Neural progenitor cell (in vitro differentiated cells): ENCODE results near the gene EXD2. TPM values are rescaled to one million over a fixed set of nuclear protein-coding genes. Genes with fewer than 3 reads are reported as not detected.
"Not testable (repeated sequence)": the region's sequence is repeated elsewhere in the genome, so short reads cannot be mapped to it uniquely, and the experiment has no call there.

Experiments used
- DNase-seq: peaks from one replicate; pipeline ENCODE4 v3.0.0-alpha.2; 2016; ENCODE audit warnings: low spot score
- H2AFZ ChIP-seq: fragments of 200-600 bp; sonication (generic); replicated peaks from 2 replicates; pipeline ENCODE4 v1.6.1; 2016; ENCODE audit warnings: antibody characterized with exemption
- H3F3A ChIP-seq: fragments of 200-600 bp; sonication (generic); 2 replicates; pipeline ENCODE4 v1.6.1; 2016; ENCODE audit warnings: antibody characterized with exemption, low read depth
- H3K27ac ChIP-seq: fragments of 200-600 bp; sonication (generic); 2 replicates; pipeline ENCODE4 v1.5.1; 2016; ENCODE audit warnings: mild to moderate bottlenecking
- H3K27me3 ChIP-seq: fragments of 200-600 bp; sonication (generic); 2 replicates; pipeline ENCODE4 v1.6.1; 2016; ENCODE audit warnings: mild to moderate bottlenecking, moderate library complexity
- H3K36me3 ChIP-seq: fragments of 200-600 bp; sonication (generic); 2 replicates; pipeline ENCODE4 v1.5.1; 2016
- H3K4me1 ChIP-seq: fragments of 200-600 bp; sonication (generic); 2 replicates; pipeline ENCODE4 v1.6.1; 2016; ENCODE audit warnings: mixed run types
- H3K4me2 ChIP-seq: fragments of 200-600 bp; sonication (generic); 2 replicates; pipeline ENCODE4 v1.6.1; 2016
- H3K4me3 ChIP-seq: fragments of 200-600 bp; sonication (generic); 2 replicates; pipeline ENCODE4 v1.5.1; 2016
- H3K79me2 ChIP-seq: fragments of 200-600 bp; sonication (generic); 2 replicates; pipeline ENCODE4 v1.6.1; 2016; ENCODE audit warnings: low read depth
- H3K9ac ChIP-seq: fragments of 200-600 bp; sonication (generic); 2 replicates; pipeline ENCODE4 v1.6.1; 2016
- H3K9me3 ChIP-seq: fragments of 200-600 bp; sonication (generic); 2 replicates; pipeline ENCODE4 v1.5.1; 2016; ENCODE audit warnings: low read depth
- H4K20me1 ChIP-seq: fragments of 200-600 bp; sonication (generic); 2 replicates; pipeline ENCODE4 v1.6.1; 2016; ENCODE audit warnings: low read depth
- H3K27ac Mint-ChIP-seq: 3 replicates; pipeline ENCODE4 v1.8.0; 2021; ENCODE audit warnings: mixed read lengths
- H3K27me3 Mint-ChIP-seq: 2 replicates; pipeline ENCODE4 v1.8.0; 2022; ENCODE audit warnings: low read depth, mild to moderate bottlenecking, inconsistent platforms, moderate library complexity, mixed read lengths; ENCODE audit not compliant: insufficient read depth
- H3K36me3 Mint-ChIP-seq: 3 replicates; pipeline ENCODE4 v1.8.0; 2021; ENCODE audit warnings: mixed read lengths
- H3K4me1 Mint-ChIP-seq: 3 replicates; pipeline ENCODE4 v1.8.0; 2021; ENCODE audit warnings: mixed read lengths
- H3K4me3 Mint-ChIP-seq: 3 replicates; pipeline ENCODE4 v1.8.0; 2021; ENCODE audit warnings: mild to moderate bottlenecking, moderate library complexity, mixed read lengths
- H3K9me3 Mint-ChIP-seq: 3 replicates; pipeline ENCODE4 v1.8.0; 2020; ENCODE audit warnings: mixed read lengths
- CTCF ChIP-seq: fragments of 200-600 bp; sonication (generic); IDR thresholded peaks from 2 replicates; pipeline ENCODE4 v1.5.1; 2017; ENCODE audit warnings: antibody characterized with exemption, mild to moderate bottlenecking
- EZH2 ChIP-seq: fragments of 200-600 bp; sonication (generic); IDR thresholded peaks from 2 replicates; pipeline ENCODE4 v1.6.1; 2017; ENCODE audit warnings: antibody characterized with exemption, mild to moderate bottlenecking, moderate library complexity
- EZH2phosphoT487 ChIP-seq: fragments of 200-600 bp; sonication (generic); IDR thresholded peaks from 2 replicates; pipeline ENCODE4 v1.6.1; 2017; ENCODE audit warnings: antibody characterized with exemption
- total RNA-seq: library from RNA; depleted of rRNA; stranded (reverse); fragments of >200 nt; gene quantifications from 2 replicates; pipeline ENCODE4 v1.2.3, GENCODE V29; 2015; ENCODE audit warnings: low replicate concordance

The EXD2 gene
- total RNA-seq, 1 donor from 2014 or later: 23.2 TPM

- Histone ChIP-seq H3F3A (no peaks in the 10 kb centered on the region), H4K20me1 (no peaks in the 10 kb centered on the region), H3K27me3 (no peaks in the 10 kb centered on the region), H3K79me2 (no peaks in the 10 kb centered on the region), H3K9me3 (no peaks in the 10 kb centered on the region), H3K9ac (no peak overlapping the region), H3K36me3 (no peaks in the 10 kb centered on the region), H3K4me1 (no peaks in the 10 kb centered on the region), H3K4me3 (no peak overlapping the region), H2AFZ (no peak overlapping the region), H3K27ac (no peak overlapping the region), H3K4me2 (no peak overlapping the region)
- H3K9me3 Mint-ChIP-seq: no peaks in the 10 kb centered on the region
- H3K4me3 Mint-ChIP-seq: no peak overlapping the region
- no peaks in the 10 kb centered on the region for H3K27me3 Mint-ChIP-seq
- TF ChIP-seq CTCF: no peak
- TF ChIP-seq EZH2phosphoT487: no peak
- TF ChIP-seq EZH2: no peak
- DNase-seq: no peak
- H3K36me3 Mint-ChIP-seq: no peaks in the 10 kb centered on the region
- H3K4me1 Mint-ChIP-seq: peaks cover 28% of the 10 kb centered on the region
- no peak overlapping the region for H3K27ac Mint-ChIP-seq
These were observed 98.7 kb downstream of the EXD2 start for GRCh38 chr14:69289811-69290520.

- H3K27ac ChIP-seq, H3K9me3 ChIP-seq, H3K27me3 Mint-ChIP-seq, H4K20me1 ChIP-seq, H3K9ac ChIP-seq, H3F3A ChIP-seq, H3K9me3 Mint-ChIP-seq, H3K4me3 ChIP-seq, H3K36me3 Mint-ChIP-seq, H3K79me2 ChIP-seq, H3K4me2 ChIP-seq, H3K4me3 Mint-ChIP-seq, DNase-seq, H2AFZ ChIP-seq, H3K4me1 ChIP-seq, H3K36me3 ChIP-seq, H3K27me3 ChIP-seq, H3K27ac Mint-ChIP-seq: not testable (repeated sequence)
- H3K4me1 Mint-ChIP-seq: peaks cover 28% of the 10 kb centered on the region
These were observed 99.6 kb downstream of the EXD2 start for GRCh38 chr14:69290881-69291280.

GRCh38 chr14:69291396-69291795 lies 100.1 kb downstream of the EXD2 start:
- Histone ChIP-seq H3K9ac (no peak overlapping the region), H3K4me3 (no peak overlapping the region), H3K9me3 (no peaks in the 10 kb centered on the region), H3K79me2 (no peaks in the 10 kb centered on the region), H2AFZ (no peak overlapping the region), H3K4me2 (no peak overlapping the region), H3K4me1 (no peaks in the 10 kb centered on the region), H3K27me3 (no peaks in the 10 kb centered on the region), H3K36me3 (no peaks in the 10 kb centered on the region), H4K20me1 (no peaks in the 10 kb centered on the region), H3F3A (no peaks in the 10 kb centered on the region), H3K27ac (no peak overlapping the region)
- H3K27ac Mint-ChIP-seq: no peak overlapping the region
- TF ChIP-seq CTCF (no peak), EZH2phosphoT487 (no peak), EZH2 (no peak)
- no peaks in the 10 kb centered on the region for H3K36me3 Mint-ChIP-seq
- no peaks in the 10 kb centered on the region for H3K9me3 Mint-ChIP-seq
- no peaks in the 10 kb centered on the region for H3K27me3 Mint-ChIP-seq
- peaks cover 28% of the 10 kb centered on the region for H3K4me1 Mint-ChIP-seq
- no peak overlapping the region for H3K4me3 Mint-ChIP-seq
- no peak for DNase-seq

- no peak for DNase-seq
- H3K4me3 ChIP-seq: no peak overlapping the region
- no peaks in the 10 kb centered on the region for H3K79me2 ChIP-seq
- no peaks in the 10 kb centered on the region for H3K27me3 ChIP-seq
- H3K27ac Mint-ChIP-seq: no peak overlapping the region
- H2AFZ ChIP-seq: no peak overlapping the region
- TF ChIP-seq EZH2phosphoT487 (no peak), CTCF (no peak), EZH2 (no peak)
- no peak overlapping the region for H3K27ac ChIP-seq
- H3K9ac ChIP-seq: no peak overlapping the region
- no peaks in the 10 kb centered on the region for H3K27me3 Mint-ChIP-seq
- H3K9me3 Mint-ChIP-seq: no peaks in the 10 kb centered on the region
- no peak overlapping the region for H3K4me2 ChIP-seq
- H3F3A ChIP-seq: no peaks in the 10 kb centered on the region
- H4K20me1 ChIP-seq: no peaks in the 10 kb centered on the region
- H3K4me1 Mint-ChIP-seq: peaks cover 25% of the 10 kb centered on the region
- H3K4me1 ChIP-seq: no peaks in the 10 kb centered on the region
- H3K36me3 ChIP-seq: no peaks in the 10 kb centered on the region
- no peak overlapping the region for H3K4me3 Mint-ChIP-seq
- H3K36me3 Mint-ChIP-seq: no peaks in the 10 kb centered on the region
- H3K9me3 ChIP-seq: no peaks in the 10 kb centered on the region
These were observed 100.7 kb downstream of the EXD2 start for GRCh38 chr14:69291891-69292561.
